HL-60 (cell line): Measurements from ENCODE around the gene ABCC5.

Source experiments
- CTCF ChIP-seq: IDR thresholded peaks from one replicate; pipeline ENCODE4 v1.5.1; 2011; ENCODE audit warnings: low read length, control low read depth, inconsistent platforms; ENCODE audit not compliant: insufficient read depth
- POLR2AphosphoS5 ChIP-seq: IDR thresholded peaks from 2 replicates; pipeline ENCODE4 v1.6.1; 2012; ENCODE audit warnings: low read depth

GRCh38 chr3:184017672-184018423 lies at the start of gene ABCC5:
- TF ChIP-seq CTCF (no peak), POLR2AphosphoS5 (peak; percentile 36; the same call in 1 of the 2 replicates)
